ENCODE results near the gene ANKFN1. TPM values are rescaled to one million over a fixed set of nuclear protein-coding genes. Genes with fewer than 3 reads are reported as not detected.

Gene ANKFN1
- total and polyA plus RNA-seq, 2 experiments from 2014 or later: 0.21 TPM; not detected in 1

- no peak for TF ChIP-seq CTCF (IDR thresholded peaks at IDR 0.05; ENCODE audit: low read depth, low read length)
- Histone ChIP-seq H3K36me3 (no peaks in the 10 kb centered on the region), H3K27ac (no peak overlapping the region), H3K27me3 (no peaks in the 10 kb centered on the region), H3K4me3 (no peak overlapping the region), H3K4me1 (ENCODE audit: low read depth) (peaks cover 12% of the 10 kb centered on the region), H3K9me3 (ENCODE audit: low read depth) (no peaks in the 10 kb centered on the region)
- DNase-seq (ENCODE audit: low read depth in 1 of 2, low spot score in 1 of 2): no peak
Observed at GRCh38 chr17:56548661-56549060, 395.4 kb downstream of the ANKFN1 start.

- H3K4me1 ChIP-seq (ENCODE audit: low read depth): peaks cover 12% of the 10 kb centered on the region
- H3K4me3 ChIP-seq: no peak overlapping the region
- no peak for TF ChIP-seq CTCF (IDR thresholded peaks at IDR 0.05; ENCODE audit: low read depth, low read length)
- H3K36me3 ChIP-seq: no peaks in the 10 kb centered on the region
- H3K27me3 ChIP-seq: no peaks in the 10 kb centered on the region
- DNase-seq (ENCODE audit: low read depth in 1 of 2, low spot score in 1 of 2): no peak
- no peaks in the 10 kb centered on the region for H3K9me3 ChIP-seq (ENCODE audit: low read depth)
- H3K27ac ChIP-seq: no peak overlapping the region
Observed at GRCh38 chr17:56549501-56549900, 396.2 kb downstream of the ANKFN1 start.

GRCh38 chr17:56557682-56558081 is 404.4 kb downstream of the ANKFN1 start:
- Histone ChIP-seq H3K27ac (no peak overlapping the region), H3K36me3 (no peaks in the 10 kb centered on the region), H3K9me3 (ENCODE audit: low read depth) (peaks cover 3% of the 10 kb centered on the region), H3K27me3 (no peaks in the 10 kb centered on the region), H3K4me3 (no peak overlapping the region), H3K4me1 (ENCODE audit: low read depth) (peaks cover 8% of the 10 kb centered on the region)
- peak in 1 of 2 donors; percentile 53 for DNase-seq (ENCODE audit: low read depth in 1 of 2, low spot score in 1 of 2)
- TF ChIP-seq CTCF (IDR thresholded peaks at IDR 0.05; ENCODE audit: low read depth, low read length): no peak

GRCh38 chr17:56558088-56558487 is 404.8 kb downstream of the ANKFN1 start:
- Histone ChIP-seq H3K4me1 (ENCODE audit: low read depth) (peaks cover 8% of the 10 kb centered on the region), H3K36me3 (no peaks in the 10 kb centered on the region), H3K4me3 (no peak overlapping the region), H3K27ac (no peak overlapping the region), H3K27me3 (no peaks in the 10 kb centered on the region), H3K9me3 (ENCODE audit: low read depth) (peaks cover 3% of the 10 kb centered on the region)
- DNase-seq (ENCODE audit: low read depth in 1 of 2, low spot score in 1 of 2): no peak
- TF ChIP-seq CTCF (IDR thresholded peaks at IDR 0.05; ENCODE audit: low read depth, low read length): no peak

Measured in cardiac muscle cell (in vitro differentiated cells and primary cell).